SU-DHL-6 (cell line): ENCODE data around the gene MARK3.

Experiments
- EZH2phosphoT487 ChIP-seq: fragments of 200-600 bp; sonication (generic), shearing (Covaris generic); conservative IDR thresholded peaks from 2 replicates; pipeline ENCODE4 v1.6.1; 2018; ENCODE audit warnings: mild to moderate bottlenecking, antibody characterized with exemption, low read length, moderate library complexity, mixed read lengths
- TF ChIP-seq, protein P1 (sequence below): fragments of 200-600 bp; sonication (generic); IDR thresholded peaks from one replicate; pipeline ENCODE4 v1.5.1; 2017; ENCODE audit warnings: antibody characterized with exemption, mild to moderate bottlenecking, low read length, moderate library complexity; ENCODE audit not compliant: insufficient read depth, poor library complexity, severe bottlenecking

- TF ChIP-seq, protein P1, sequence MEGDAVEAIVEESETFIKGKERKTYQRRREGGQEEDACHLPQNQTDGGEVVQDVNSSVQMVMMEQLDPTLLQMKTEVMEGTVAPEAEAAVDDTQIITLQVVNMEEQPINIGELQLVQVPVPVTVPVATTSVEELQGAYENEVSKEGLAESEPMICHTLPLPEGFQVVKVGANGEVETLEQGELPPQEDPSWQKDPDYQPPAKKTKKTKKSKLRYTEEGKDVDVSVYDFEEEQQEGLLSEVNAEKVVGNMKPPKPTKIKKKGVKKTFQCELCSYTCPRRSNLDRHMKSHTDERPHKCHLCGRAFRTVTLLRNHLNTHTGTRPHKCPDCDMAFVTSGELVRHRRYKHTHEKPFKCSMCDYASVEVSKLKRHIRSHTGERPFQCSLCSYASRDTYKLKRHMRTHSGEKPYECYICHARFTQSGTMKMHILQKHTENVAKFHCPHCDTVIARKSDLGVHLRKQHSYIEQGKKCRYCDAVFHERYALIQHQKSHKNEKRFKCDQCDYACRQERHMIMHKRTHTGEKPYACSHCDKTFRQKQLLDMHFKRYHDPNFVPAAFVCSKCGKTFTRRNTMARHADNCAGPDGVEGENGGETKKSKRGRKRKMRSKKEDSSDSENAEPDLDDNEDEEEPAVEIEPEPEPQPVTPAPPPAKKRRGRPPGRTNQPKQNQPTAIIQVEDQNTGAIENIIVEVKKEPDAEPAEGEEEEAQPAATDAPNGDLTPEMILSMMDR: no peak
- no peak for TF ChIP-seq EZH2phosphoT487
Measured at GRCh38 chr14:103543140-103543539, 157.9 kb downstream of the MARK3 start.
